Measurements from ENCODE around the gene PTGS1. TPM values are rescaled to one million over a fixed set of nuclear protein-coding genes. Genes with fewer than 3 reads are reported as not detected.
"Not testable (repeated sequence)": the region's sequence is repeated elsewhere in the genome, so short reads cannot be mapped to it uniquely, and the experiment has no call there.

Gene PTGS1
- total RNA-seq, 1 experiment from 2014 or later = 61.2 TPM

DNA sequence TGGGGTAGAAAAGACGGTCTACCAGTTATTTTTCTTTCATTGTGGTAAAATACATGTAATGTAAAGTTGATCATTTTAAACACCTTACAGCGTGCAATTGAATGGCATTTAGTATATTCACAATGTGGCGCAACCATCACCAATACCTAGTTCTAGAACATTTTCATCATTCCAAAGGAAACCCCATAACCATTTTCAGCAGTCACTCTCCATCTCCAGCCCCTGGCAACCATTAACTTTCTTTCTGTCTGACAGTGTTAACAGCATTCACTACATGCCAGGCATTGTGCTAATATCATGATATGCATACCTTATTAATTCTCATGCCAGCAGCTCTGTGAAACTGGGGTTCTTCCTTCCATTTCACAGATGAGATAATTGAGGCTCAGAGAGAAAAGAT lies 32.0 kb downstream of the PTGS1 start:
- ATAC-seq (no peak), DNase-seq (ENCODE audit: low read depth, low spot score) (no peak)
- BruUV-seq (replicated peaks) = no TSS peak
- TF ChIP-seq POLR2AphosphoS5 (IDR thresholded peaks at IDR 0.05; ENCODE audit: low read depth, low read length) (no peak), TCF7L2 (IDR thresholded peaks at IDR 0.05; ENCODE audit: low read depth, low read length) (no peak), SIN3A (IDR thresholded peaks at IDR 0.05; ENCODE audit: borderline replicate concordance, insufficient read depth, low read depth, low read length) (no peak)
- TF ChIP-seq, protein P1, sequence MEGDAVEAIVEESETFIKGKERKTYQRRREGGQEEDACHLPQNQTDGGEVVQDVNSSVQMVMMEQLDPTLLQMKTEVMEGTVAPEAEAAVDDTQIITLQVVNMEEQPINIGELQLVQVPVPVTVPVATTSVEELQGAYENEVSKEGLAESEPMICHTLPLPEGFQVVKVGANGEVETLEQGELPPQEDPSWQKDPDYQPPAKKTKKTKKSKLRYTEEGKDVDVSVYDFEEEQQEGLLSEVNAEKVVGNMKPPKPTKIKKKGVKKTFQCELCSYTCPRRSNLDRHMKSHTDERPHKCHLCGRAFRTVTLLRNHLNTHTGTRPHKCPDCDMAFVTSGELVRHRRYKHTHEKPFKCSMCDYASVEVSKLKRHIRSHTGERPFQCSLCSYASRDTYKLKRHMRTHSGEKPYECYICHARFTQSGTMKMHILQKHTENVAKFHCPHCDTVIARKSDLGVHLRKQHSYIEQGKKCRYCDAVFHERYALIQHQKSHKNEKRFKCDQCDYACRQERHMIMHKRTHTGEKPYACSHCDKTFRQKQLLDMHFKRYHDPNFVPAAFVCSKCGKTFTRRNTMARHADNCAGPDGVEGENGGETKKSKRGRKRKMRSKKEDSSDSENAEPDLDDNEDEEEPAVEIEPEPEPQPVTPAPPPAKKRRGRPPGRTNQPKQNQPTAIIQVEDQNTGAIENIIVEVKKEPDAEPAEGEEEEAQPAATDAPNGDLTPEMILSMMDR (IDR thresholded peaks at IDR 0.05) = no peak
- TF ChIP-seq, protein P2, sequence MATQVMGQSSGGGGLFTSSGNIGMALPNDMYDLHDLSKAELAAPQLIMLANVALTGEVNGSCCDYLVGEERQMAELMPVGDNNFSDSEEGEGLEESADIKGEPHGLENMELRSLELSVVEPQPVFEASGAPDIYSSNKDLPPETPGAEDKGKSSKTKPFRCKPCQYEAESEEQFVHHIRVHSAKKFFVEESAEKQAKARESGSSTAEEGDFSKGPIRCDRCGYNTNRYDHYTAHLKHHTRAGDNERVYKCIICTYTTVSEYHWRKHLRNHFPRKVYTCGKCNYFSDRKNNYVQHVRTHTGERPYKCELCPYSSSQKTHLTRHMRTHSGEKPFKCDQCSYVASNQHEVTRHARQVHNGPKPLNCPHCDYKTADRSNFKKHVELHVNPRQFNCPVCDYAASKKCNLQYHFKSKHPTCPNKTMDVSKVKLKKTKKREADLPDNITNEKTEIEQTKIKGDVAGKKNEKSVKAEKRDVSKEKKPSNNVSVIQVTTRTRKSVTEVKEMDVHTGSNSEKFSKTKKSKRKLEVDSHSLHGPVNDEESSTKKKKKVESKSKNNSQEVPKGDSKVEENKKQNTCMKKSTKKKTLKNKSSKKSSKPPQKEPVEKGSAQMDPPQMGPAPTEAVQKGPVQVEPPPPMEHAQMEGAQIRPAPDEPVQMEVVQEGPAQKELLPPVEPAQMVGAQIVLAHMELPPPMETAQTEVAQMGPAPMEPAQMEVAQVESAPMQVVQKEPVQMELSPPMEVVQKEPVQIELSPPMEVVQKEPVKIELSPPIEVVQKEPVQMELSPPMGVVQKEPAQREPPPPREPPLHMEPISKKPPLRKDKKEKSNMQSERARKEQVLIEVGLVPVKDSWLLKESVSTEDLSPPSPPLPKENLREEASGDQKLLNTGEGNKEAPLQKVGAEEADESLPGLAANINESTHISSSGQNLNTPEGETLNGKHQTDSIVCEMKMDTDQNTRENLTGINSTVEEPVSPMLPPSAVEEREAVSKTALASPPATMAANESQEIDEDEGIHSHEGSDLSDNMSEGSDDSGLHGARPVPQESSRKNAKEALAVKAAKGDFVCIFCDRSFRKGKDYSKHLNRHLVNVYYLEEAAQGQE (IDR thresholded peaks at IDR 0.05; ENCODE audit: insufficient read depth in 1 of 2, low read depth in 2 of 2, low read length in 1 of 2) = no peak
- CTCF ChIA-PET = no interaction called here
- no peaks in the 10 kb centered on the region for H3K9me3 ChIP-seq (ENCODE audit: control insufficient read depth, insufficient read depth, low read depth, low read length)
- no peak overlapping the region for H3K27ac ChIP-seq (ENCODE audit: low read length)
- in situ Hi-C loops (cut with HindIII; ENCODE audit: low pct_unique_long_range_greater_than_20kb, low sequenced_read_pairs) = no loop called here
- intact Hi-C loops (cut with micrococcal nuclease; ENCODE audit: unreplicated experiment) = no loop called here
- H3K4me3 ChIP-seq (ENCODE audit: low read depth in 2 of 2, low read length in 2 of 2) = no peak overlapping the region
- no peaks in the 10 kb centered on the region for H3K4me1 ChIP-seq (ENCODE audit: control insufficient read depth, insufficient read depth, low read length)
- POLR2A ChIA-PET = no interaction called here
- H3K36me3 ChIP-seq (ENCODE audit: control insufficient read depth, insufficient read depth, low read length) = no peaks in the 10 kb centered on the region
- H3K27me3 ChIP-seq (ENCODE audit: control insufficient read depth, insufficient read depth, low read length) = no peaks in the 10 kb centered on the region

DNA sequence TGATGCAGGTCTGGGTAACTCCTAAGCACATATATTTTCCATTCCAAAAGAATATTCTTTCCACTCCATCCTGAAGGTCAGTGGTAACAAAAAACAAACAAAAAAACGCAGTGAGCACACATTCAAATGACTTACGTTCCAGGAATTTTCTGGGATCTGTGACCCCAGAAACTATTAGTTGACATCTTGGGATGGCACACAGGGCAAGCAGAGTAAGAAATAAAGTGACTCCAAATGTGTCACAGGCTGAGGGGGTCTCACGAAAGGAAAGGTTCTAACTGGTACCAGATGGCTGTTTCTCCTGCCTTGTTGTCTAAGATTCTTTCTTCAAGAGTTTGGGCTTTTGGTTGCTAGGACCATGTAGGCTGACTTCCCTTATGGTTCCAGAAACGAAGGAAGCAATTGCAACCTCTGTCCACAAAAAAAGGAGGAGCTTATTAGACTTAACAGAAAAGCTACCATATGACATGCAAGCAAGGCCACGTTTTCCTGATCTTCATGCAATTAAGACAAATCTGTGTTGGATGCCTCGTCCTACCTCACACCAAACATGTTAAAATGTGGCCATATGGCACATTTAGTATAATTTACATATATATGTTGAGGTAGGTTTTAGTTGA lies 32.7 kb downstream of the PTGS1 start:
- no TSS peak for BruUV-seq (replicated peaks)
- intact Hi-C loops (cut with micrococcal nuclease; ENCODE audit: unreplicated experiment) (no loop called here), in situ Hi-C loops (cut with HindIII; ENCODE audit: low pct_unique_long_range_greater_than_20kb, low sequenced_read_pairs) (no loop called here)
- no peaks in the 10 kb centered on the region for H3K9me3 ChIP-seq (ENCODE audit: control insufficient read depth, insufficient read depth, low read depth, low read length)
- POLR2A ChIA-PET = no interaction called here
- TF ChIP-seq, protein P1 (IDR thresholded peaks at IDR 0.05) = no peak
- TF ChIP-seq POLR2AphosphoS5 (IDR thresholded peaks at IDR 0.05; ENCODE audit: low read depth, low read length) (no peak), TCF7L2 (IDR thresholded peaks at IDR 0.05; ENCODE audit: low read depth, low read length) (no peak), SIN3A (IDR thresholded peaks at IDR 0.05; ENCODE audit: borderline replicate concordance, insufficient read depth, low read depth, low read length) (no peak)
- TF ChIP-seq, protein P2 (IDR thresholded peaks at IDR 0.05; ENCODE audit: insufficient read depth in 1 of 2, low read depth in 2 of 2, low read length in 1 of 2) = no peak
- H3K27ac ChIP-seq (ENCODE audit: low read length) = no peak overlapping the region
- CTCF ChIA-PET = no interaction called here
- no peaks in the 10 kb centered on the region for H3K4me1 ChIP-seq (ENCODE audit: control insufficient read depth, insufficient read depth, low read length)
- H3K4me3 ChIP-seq (ENCODE audit: low read depth in 2 of 2, low read length in 2 of 2) = no peak overlapping the region
- DNase-seq (ENCODE audit: low read depth, low spot score) (no peak), ATAC-seq (no peak)
- no peaks in the 10 kb centered on the region for H3K36me3 ChIP-seq (ENCODE audit: control insufficient read depth, insufficient read depth, low read length)
- no peaks in the 10 kb centered on the region for H3K27me3 ChIP-seq (ENCODE audit: control insufficient read depth, insufficient read depth, low read length)

DNA sequence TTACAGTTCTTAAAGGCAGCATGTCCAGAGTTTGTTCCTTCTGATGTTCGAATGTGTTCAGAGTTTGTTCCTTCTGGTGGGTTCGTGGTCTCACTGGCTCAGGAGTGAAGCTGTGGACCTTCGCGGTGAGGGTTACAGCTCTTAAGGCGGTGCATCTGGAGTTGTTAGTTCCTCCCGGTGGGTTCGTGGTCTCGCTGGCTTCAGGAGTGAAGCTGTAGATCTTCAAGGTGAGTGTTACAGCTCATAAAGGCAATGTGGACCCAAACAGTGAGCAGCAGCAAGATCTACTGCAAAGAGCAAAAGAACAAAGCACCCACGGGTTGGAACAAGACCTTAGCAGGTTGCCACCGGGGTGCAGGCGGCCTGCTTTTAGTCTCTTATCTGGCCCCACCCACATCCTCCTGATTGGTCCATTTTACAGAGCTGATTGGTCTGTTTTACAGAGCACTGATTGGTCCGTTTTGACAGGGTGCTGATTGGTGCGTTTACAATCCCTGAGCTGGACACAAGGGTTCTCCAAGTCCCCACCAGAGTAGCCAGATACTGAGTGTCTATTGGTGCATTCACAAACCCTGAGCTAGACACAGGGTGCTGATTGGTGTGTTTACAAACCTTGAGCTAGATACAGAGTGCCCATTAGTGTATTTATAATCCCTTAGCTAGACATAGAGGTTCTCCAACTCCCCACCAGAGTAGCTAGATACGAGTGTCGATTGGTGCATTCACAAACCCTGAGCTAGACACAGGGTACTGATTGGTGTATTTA lies 34.7 kb downstream of the PTGS1 start:
- ATAC-seq; H3K27ac ChIP-seq (ENCODE audit: low read length); BruUV-seq (replicated peaks); H3K9me3 ChIP-seq (ENCODE audit: control insufficient read depth, insufficient read depth, low read depth, low read length); POLR2A ChIA-PET; H3K36me3 ChIP-seq (ENCODE audit: control insufficient read depth, insufficient read depth, low read length); H3K27me3 ChIP-seq (ENCODE audit: control insufficient read depth, insufficient read depth, low read length); in situ Hi-C loops (cut with HindIII; ENCODE audit: low pct_unique_long_range_greater_than_20kb, low sequenced_read_pairs); H3K4me1 ChIP-seq (ENCODE audit: control insufficient read depth, insufficient read depth, low read length); DNase-seq (ENCODE audit: low read depth, low spot score); CTCF ChIA-PET; H3K4me3 ChIP-seq (ENCODE audit: low read depth in 2 of 2, low read length in 2 of 2); intact Hi-C loops (cut with micrococcal nuclease; ENCODE audit: unreplicated experiment): not testable (repeated sequence)
